ENCODE data around the gene AEBP2. TPM values are rescaled to one million over a fixed set of nuclear protein-coding genes. Genes with fewer than 3 reads are reported as not detected.

Gene AEBP2
- total and polyA plus RNA-seq, 2 of the 4 experiments (the other 2 are of a cell fraction) = 15.5 to 21.7 TPM

- Histone ChIP-seq H4K20me1 (ENCODE audit: insufficient read depth, low read length) (no peaks in the 10 kb centered on the region), H4K8ac (ENCODE audit: low read depth in 2 of 2, low read length in 2 of 2) (no peak overlapping the region), H2BK20ac (ENCODE audit: low read depth, low read length) (no peak overlapping the region), H3K9me3 (ENCODE audit: control insufficient read depth, insufficient read depth, low read length) (peaks cover 3% of the 10 kb centered on the region; the same call in 1 of the 2 replicates), H2AK9ac (replicated peaks; ENCODE audit: low read depth, low read length, poor library complexity) (no peak overlapping the region), H3K14ac (replicated peaks; ENCODE audit: low read depth, low read length) (no peak overlapping the region), H3K56ac (ENCODE audit: extremely low read depth, insufficient read depth, low read length) (no peak overlapping the region), H2AK5ac (ENCODE audit: low read depth, low read length) (no peak overlapping the region), H3K18ac (ENCODE audit: low read depth, low read length) (no peak overlapping the region), H2BK15ac (ENCODE audit: low read depth, low read length) (no peak overlapping the region), H2BK120ac (ENCODE audit: low read depth, low read length) (no peak overlapping the region), H3K79me1 (ENCODE audit: low read depth in 1 of 2, low read length in 2 of 2) (no peaks in the 10 kb centered on the region), H3K4me1 (ENCODE audit: control insufficient read depth, insufficient read depth, low read length) (peaks cover 2% of the 10 kb centered on the region; the same call in 1 of the 2 replicates), H3K27me3 (ENCODE audit: control insufficient read depth, insufficient read depth, low read length) (no peaks in the 10 kb centered on the region), H2BK5ac (ENCODE audit: low read depth, low read length, poor library complexity, severe bottlenecking) (no peak overlapping the region), H4K91ac (ENCODE audit: insufficient read depth, low read depth, low read length) (no peak overlapping the region), H3K9ac (ENCODE audit: low read depth, low read length) (no peak overlapping the region), H3K4me3 (ENCODE audit: insufficient read depth, low read depth, low read length) (no peak overlapping the region), H4K5ac (ENCODE audit: low read depth, low read length) (no peak overlapping the region), H3K4me2 (ENCODE audit: low read depth, low read length) (no peak overlapping the region), H3K9me1 (ENCODE audit: insufficient read depth, low read length) (no peaks in the 10 kb centered on the region), H2AFZ (replicated peaks; ENCODE audit: low read length, poor library complexity) (no peak overlapping the region), H3K36me3 (ENCODE audit: control insufficient read depth, insufficient read depth, low read length) (no peaks in the 10 kb centered on the region), H3K4ac (ENCODE audit: low read depth, low read length) (no peak overlapping the region), H3K27ac (ENCODE audit: insufficient read depth, low read length) (no peak overlapping the region), H3K23ac (ENCODE audit: low read depth, low read length) (no peak overlapping the region)
- ChIA-PET CTCF (no interaction called here), POLR2A (ENCODE audit: unreplicated experiment) (interaction anchor here (0.6 kb wide), 1 partner anchor 15 kb away, joined by 3 read pairs; no protein-coding TSS in a partner anchor)
- in situ Hi-C loops (cut with MboI; ENCODE audit: low sequenced_read_pairs) (no loop called here), intact Hi-C loops (cut with micrococcal nuclease) (no loop called here), dilution Hi-C loops (cut with HindIII; ENCODE audit: low sequenced_read_pairs, unreplicated experiment) (no loop called here)
- ATAC-seq (ENCODE audit: low read depth) (no peak), DNase-seq (no peak)
- TF ChIP-seq SMC3 (IDR thresholded peaks at IDR 0.05; ENCODE audit: low read depth, low read length) (no peak), MAFK (IDR thresholded peaks at IDR 0.05; ENCODE audit: low read depth, low read length) (no peak), RAD21 (IDR thresholded peaks at IDR 0.05; ENCODE audit: low read length) (no peak), CHD1 (IDR thresholded peaks at IDR 0.05; ENCODE audit: low read depth, low read length) (no peak), NFE2L2 (IDR thresholded peaks at IDR 0.05; ENCODE audit: low read depth, low read length) (no peak), POLR2A (IDR thresholded peaks at IDR 0.05; ENCODE audit: low read depth, low read length) (no peak), ELK1 (IDR thresholded peaks at IDR 0.05; ENCODE audit: borderline replicate concordance, low read depth, low read length) (no peak), BHLHE40 (IDR thresholded peaks at IDR 0.05; ENCODE audit: low read depth, low read length) (no peak), FOS (IDR thresholded peaks at IDR 0.05; ENCODE audit: low read depth, low read length) (no peak), RCOR1 (IDR thresholded peaks at IDR 0.05; ENCODE audit: insufficient replicate concordance, low read length) (no peak), CEBPB (IDR thresholded peaks at IDR 0.05; ENCODE audit: low read depth, low read length) (no peak), MXI1 (IDR thresholded peaks at IDR 0.05; ENCODE audit: borderline replicate concordance, low read depth, low read length) (no peak), MAZ (IDR thresholded peaks at IDR 0.05; ENCODE audit: borderline replicate concordance, low read depth, low read length) (no peak)
- TF ChIP-seq, protein P1, sequence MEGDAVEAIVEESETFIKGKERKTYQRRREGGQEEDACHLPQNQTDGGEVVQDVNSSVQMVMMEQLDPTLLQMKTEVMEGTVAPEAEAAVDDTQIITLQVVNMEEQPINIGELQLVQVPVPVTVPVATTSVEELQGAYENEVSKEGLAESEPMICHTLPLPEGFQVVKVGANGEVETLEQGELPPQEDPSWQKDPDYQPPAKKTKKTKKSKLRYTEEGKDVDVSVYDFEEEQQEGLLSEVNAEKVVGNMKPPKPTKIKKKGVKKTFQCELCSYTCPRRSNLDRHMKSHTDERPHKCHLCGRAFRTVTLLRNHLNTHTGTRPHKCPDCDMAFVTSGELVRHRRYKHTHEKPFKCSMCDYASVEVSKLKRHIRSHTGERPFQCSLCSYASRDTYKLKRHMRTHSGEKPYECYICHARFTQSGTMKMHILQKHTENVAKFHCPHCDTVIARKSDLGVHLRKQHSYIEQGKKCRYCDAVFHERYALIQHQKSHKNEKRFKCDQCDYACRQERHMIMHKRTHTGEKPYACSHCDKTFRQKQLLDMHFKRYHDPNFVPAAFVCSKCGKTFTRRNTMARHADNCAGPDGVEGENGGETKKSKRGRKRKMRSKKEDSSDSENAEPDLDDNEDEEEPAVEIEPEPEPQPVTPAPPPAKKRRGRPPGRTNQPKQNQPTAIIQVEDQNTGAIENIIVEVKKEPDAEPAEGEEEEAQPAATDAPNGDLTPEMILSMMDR (conservative IDR thresholded peaks at IDR 0.05; ENCODE audit: low read depth, low read length) = no peak
- TF ChIP-seq, protein P2, sequence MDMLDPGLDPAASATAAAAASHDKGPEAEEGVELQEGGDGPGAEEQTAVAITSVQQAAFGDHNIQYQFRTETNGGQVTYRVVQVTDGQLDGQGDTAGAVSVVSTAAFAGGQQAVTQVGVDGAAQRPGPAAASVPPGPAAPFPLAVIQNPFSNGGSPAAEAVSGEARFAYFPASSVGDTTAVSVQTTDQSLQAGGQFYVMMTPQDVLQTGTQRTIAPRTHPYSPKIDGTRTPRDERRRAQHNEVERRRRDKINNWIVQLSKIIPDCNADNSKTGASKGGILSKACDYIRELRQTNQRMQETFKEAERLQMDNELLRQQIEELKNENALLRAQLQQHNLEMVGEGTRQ (IDR thresholded peaks at IDR 0.05; ENCODE audit: low read depth, low read length) = no peak
- no TSS peak for BruUV-seq (replicated peaks)
- WGBS, 2 experiments (ENCODE audit: extremely low coverage in 2 of 2, insufficient read length in 1 of 2) = no CpG with 5 or more reads among the region's 1 CpG
Measured at GRCh38 chr12:19539836-19540235, 100.5 kb downstream of the AEBP2 start.

All from IMR-90 (cell line).